Activated T-cell treated with anti-CD3 and anti-CD28 coated beads for 48 hours (primary cell): ENCODE measurements around the gene CTNNA3.

Experiments
- DNase-seq: peaks from one replicate; pipeline ENCODE4 v3.0.0-alpha.2; 2020; ENCODE audit warnings: low read depth

The CTNNA3 gene

DNA sequence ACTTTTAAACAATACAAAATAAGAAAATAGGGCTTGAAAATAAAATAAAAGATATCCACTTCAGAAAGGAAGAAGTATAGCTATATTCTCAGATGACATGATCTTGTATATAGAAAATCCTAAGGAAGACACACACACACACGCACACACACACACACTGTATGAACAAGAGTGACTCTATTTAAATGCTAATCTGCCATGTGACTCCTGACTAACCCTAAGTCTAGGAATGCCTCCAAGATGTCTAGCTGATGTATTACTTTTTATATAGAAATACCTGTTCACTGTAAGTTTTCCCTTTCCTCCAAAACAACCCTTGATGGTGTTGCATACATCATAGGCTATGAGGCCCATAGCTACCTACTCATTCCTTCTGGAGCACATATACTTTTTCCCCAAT lies 943.3 kb downstream of the CTNNA3 start:
- no peak for DNase-seq

DNA sequence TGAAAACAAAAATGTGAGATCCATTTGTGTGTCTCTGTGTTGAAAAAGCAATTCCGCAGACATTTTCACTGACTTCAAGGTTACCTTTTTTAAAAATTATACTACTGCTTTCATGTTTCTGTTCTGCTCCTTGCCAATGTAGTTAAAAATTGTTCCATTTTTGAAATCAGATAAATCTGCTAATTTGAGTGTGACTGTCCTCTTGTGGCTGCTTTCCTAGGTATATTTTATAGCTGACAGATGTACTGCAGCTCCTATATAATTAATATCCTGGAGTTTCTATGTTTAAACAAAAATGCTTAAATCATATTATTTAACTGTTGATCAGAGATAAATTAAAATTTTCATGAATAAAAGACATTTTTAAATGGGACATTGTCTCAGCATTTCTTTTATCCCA lies 947.8 kb downstream of the CTNNA3 start:
- no peak for DNase-seq

DNA sequence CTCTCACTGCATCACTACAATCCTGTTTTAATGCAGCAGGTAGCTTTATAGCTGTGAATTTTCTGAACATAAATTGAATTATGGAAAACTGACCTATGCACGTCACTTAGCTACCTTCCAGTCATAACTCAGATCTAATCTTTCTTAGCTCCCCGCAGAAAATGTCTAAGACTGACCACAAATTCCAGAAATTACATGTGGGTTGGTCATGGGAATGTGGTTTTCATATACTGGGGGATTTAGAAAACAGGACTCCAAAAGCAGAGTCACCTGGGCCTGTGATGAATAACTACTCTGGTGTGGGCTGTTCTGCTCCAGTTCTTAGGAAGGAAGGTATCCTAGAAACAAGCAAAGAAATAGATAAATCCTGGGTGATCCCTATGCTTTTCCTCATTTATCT lies 948.5 kb downstream of the CTNNA3 start:
- DNase-seq: no peak

DNA sequence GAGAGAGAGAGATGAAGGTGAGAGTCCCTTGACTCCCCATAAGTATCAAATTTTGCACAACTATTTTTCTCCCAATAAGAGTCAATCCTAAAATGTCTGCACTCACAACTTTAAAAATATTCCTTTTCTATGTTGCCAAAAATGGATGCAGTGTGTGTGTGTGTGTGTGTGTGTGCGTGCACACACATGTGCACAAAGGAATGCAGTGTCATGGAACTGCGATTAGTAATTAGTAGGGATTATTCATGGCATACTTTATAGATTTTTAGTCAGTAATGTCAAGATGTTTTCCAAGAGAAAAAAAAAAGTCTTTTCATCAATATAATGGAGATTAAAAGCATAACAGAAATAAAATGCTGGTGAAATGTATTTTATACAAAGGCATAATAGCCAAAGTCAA lies 949.3 kb downstream of the CTNNA3 start:
- DNase-seq: no peak

DNA sequence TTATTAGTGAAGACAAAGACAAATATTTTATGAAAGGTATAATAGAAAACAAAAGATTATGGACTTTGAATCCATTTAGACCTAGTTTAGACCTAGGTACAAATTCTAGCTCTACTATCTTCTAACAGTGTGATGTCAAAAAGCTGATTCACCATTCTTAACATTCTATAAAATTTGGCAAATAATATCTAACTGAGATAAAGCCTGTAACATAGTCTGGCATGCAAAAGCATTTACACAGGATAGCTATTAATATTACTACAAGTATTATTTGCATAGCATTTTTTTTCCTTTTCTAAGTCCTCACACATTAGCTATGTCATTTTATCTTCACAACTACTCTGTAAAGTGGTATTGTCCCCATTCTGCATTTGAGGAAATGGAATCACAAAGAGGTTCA lies 949.7 kb downstream of the CTNNA3 start:
- no peak for DNase-seq

DNA sequence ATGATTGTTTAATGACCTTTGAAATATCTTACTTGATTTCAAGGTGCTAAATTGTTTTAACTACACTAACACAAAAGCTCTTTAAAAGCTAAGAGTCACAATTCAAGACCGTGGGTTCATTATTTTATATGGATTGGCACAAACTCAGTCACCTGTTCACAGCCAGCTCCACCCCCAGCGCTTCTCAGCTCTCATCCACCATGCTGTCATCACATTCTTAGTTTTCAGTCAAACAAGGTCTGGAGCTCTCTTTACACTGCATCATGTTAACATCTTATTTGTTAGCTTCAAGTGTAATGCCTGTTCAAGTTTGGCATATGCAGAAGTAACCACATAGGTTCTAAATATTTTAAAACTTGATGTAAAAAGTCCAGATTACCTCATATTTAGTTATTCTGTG lies 951.1 kb downstream of the CTNNA3 start:
- DNase-seq: no peak

DNA sequence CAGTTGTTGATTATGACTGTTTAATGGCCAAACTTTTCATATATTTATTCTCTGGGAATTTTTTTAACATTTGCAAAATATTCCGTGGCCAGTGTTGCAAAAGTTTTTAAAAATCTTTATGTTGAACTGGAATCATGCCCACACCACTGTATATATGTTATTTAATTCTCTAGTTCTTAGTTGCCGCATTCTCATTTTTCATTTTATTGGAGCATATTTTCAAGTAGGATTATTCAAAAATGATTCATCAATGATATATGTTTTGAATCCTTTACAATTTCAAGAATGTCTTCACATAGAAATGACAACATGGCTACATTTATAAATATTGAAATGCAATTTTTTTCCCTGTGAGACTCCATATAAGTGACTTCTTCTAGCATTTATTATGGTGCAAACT lies 958.8 kb downstream of the CTNNA3 start:
- DNase-seq: no peak

DNA sequence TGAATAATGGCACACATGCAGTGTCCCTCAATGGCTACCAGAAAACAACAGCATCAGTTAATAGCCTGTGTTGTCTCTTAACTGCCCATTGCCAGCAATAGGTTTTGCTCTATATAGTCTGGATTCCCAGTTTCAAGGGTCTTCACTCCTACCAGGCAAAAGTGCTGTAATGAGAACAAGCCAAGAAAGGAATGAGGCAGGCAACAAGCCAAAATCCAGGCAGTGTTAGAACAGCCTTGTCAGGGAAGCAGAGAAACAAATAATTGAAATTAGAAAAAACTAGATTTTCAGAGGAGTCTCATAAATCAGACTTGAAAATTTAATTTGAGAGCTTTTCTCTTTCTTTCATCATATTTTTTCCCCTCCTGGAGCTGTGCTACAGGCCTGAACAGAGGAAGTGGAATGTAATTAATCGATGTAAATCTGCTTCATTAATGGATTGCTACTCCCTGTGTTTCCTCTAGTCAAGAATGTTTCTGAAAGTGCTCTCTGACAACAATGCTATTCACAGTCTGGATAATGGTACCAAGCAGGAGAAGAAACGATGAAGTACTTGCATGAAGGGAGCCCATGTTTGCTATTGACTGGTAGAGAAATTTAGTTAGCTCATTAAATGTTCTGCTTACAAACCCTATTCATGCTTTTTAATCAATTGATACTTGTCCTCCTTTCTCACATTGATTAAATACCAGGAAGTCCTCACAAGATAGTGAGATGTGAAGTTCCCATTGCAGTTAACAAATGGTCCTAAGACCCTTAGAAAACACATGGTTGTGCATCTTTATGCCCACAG lies 972.2 kb downstream of the CTNNA3 start:
- DNase-seq: no peak

DNA sequence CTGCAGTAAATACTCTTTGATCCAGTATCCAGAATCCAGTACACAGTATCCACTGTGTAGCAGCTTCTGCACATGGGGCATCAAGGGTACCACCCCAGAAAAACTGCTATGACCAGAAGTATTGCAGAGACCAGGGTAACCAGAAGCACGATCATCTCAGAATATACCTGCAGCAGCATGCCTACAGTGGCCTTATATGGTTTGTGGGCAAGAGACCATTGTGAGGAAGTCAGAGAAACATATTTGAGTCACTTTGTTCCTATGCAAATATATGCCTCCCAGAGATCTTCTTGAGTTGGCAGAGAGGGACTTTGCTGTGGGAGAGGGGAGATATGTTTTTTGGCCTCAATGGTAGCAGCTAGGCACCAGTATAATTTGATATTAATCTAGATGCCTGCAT lies 976.5 kb downstream of the CTNNA3 start:
- no peak for DNase-seq

DNA sequence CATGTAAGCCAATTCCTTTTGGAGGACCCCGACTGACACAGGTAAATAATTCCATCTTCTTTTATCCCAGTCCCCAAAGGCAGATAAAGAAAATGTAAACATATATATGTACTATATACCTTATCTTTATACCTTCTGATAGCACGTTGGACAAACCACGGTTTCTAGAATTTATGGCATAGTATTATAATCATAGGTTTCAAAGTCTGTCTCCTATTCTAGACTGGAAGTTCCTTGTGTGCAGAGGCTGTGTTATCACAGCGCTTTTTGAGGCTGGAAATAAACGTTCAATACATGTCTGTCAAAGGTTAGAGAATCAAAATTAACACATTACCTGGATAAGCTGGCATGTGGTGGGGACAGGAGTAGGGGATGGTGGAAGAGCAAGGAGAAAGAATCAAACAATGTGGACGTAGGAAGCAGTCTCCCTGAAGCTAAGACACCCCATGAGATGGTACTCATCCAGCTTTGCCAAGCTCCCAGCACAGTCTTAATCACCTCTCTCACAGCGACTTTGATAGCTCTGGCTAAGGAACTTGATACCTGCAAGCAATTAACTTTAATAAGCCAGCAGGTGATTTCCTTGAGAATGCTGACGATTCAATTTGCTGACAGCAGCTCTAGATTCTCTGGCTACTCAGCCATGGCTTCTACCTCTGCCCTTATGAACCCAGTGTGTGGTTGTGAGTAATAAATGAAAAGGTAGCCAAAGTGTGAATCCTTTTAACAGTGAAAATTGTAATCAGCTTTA lies 978.6 kb downstream of the CTNNA3 start:
- DNase-seq: no peak

DNA sequence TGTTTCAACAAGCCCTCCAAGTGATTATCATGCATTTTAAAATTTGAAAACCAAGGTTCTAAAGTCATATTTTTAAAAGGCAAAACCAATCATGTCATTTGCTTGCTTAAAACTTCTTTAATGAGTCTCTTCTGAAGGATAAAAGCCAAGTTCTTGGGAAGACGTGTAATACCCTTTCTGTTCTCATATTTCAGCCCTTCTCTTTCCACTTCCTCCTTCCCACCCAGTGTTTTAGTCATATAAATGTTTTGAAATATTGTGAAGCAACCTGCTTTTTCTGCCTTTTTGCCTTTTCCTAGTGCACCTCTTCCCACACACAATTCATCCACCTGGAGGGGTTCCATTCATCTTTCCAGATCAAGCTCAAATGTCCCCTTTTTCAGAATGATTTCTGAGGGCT lies 981.3 kb downstream of the CTNNA3 start:
- DNase-seq: no peak

DNA sequence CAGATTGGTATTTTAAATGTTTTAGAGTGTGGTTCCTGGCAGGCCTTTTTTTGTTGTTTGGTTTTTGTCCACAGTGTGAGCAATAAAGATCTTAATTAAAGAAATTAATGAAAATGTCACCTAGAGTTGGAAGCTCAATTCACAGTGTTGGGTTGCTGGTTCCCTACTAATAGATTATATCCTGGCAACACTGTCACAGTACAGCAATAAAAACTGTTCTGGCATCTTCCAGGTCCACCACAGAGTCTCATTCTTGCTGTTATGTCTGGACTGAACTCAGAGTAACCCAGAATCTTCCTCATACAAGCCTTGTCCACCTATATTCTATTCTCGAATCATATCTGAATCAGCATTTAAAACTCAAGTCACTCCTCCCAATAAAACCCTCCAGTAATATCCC lies 982.6 kb downstream of the CTNNA3 start:
- DNase-seq: no peak

DNA sequence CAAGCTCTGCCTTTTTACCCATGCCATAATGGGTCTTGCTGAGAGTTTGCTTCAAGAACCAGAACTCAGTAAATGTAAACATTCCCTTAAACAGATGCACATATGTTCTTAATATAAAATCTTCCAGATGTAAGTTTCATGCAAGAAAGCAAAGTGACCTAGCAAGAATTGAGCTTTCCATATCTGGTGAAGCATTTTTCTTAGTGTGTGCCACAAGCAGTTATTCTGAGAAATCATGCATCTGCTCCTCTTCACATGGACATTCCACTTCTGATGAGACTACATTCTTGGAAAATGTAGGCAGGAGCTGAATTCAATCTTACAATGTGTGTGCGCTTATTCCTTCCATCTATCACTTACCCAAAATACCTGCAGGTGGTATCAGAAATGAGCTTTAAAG lies 997.9 kb downstream of the CTNNA3 start:
- DNase-seq: no peak

DNA sequence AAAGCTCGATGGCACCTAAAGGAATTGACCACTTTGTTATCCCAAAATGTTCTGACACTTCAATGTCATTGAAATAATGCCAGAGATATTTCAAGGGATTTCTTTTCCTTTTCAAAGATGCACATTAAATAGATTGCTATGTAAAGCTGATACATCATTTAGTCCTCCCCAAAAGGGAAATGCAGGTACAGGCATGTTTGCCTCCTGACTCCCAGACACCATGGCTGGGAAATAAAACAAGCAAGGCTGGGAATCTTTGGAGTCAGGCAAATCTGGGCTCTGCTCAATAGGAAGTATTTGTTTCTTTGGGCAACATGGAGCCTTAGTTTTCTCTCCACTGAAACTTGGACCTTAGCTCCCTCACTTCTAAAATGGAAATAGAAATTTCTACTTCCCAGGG lies 1000.9 kb downstream of the CTNNA3 start:
- DNase-seq: no peak

DNA sequence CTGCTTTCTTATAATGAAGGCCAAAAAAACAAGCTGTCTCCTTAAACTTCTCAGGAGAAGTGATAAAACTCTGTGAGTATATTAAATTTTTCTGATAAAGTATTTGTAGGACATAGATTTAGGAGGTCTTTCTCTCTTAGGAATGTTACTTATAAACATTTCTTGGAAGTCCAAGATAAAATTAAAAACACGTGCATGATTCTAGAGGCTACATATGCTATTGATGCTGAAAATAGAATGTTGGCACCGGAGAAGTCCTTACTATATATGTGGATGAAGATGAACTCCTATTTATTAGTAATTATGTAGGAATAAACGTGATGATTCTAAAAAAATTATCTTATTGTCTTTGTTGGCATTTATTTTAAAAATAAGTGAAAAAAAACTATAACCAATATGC lies 1011.4 kb downstream of the CTNNA3 start:
- DNase-seq: no peak

DNA sequence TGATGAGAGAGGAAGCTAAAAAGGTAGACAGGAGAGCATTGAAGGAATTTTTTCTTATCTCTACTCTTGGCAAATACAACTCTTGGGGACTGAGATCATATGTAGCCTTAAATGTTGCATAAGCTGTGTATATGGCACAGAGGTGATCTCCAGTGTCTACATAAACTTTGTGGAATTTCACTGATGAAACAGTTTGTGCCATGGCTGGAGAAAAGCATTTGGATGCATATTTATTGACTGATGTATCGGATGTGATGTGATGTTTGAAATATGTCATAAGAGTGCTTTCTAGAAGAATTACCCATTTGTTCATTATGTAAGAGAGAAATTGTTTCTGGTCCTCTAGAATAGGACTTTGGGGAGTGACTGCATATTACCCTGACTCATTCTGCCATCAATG lies 1015.1 kb downstream of the CTNNA3 start:
- no peak for DNase-seq

DNA sequence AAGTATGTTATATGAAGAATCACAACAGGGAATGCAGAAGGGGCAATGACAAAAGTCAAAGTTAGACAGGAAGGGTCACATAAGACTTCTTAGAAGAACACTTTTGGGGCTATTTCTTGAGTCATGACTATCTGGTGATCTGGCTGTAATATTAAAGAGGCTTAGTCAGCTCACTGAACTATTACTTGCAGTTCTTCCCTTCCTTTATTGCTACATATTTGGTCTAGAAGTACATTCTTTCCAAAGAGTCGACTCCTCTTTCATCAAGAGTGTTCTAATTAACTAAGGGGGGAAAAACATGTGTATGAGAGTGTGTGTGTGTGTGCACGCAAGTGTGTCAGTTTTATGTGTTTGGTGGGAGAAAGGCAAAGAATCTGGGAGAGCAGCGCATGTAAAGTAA lies 1017.5 kb downstream of the CTNNA3 start:
- DNase-seq: no peak

DNA sequence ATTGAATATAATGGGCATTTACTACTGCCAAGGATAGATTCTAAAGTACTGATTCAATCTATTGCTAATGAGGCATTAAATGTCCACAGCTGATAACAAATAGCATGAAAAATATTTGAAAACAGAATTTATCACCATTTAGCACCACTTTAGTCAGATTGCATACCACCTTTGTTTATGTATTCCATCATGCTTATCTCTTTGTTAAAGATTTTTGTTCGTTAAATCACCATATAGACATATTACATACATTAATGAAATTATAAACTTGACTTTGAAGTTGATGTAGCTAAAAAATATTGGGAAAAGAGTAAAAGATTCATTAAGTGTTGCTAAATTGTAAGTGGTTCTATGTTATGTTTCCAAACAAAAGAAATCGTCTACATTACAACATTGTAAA lies 1022.9 kb downstream of the CTNNA3 start:
- DNase-seq: no peak

DNA sequence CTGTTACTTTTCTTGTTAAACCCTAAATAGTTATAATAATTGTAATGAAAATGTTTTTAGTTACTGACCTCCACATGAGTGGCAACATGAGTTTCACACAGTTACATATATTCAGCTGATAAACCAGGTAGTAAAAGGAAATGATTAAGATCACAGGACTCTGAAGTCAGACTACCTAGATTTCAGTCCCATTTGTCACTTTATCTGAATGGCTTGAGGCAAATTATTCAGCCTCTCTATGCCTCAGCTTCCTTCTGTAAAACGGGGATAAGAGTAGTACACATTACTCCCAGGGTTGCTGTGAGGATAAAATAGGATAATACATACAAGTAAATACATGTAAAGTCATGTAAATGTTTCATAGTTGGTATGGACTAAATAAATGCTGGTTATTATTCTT lies 1024.4 kb downstream of the CTNNA3 start:
- DNase-seq: no peak

DNA sequence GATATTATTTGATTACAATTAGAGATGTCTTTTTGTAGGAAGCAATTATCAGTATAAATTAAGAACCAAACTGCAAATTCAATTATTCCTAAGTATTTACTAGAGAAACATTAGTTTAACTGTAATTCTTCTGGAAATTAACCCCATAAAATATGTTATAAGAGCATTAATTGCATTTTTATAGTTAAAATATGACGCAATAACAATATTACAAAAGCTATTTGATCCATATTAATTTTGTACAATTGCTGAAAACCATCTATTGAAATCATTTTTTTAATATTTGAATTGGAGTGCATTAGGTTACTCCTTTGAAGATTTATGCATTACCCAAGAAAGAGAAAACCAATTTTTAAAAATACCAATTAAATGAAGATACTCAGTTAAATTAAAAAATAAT lies 1024.9 kb downstream of the CTNNA3 start:
- no peak for DNase-seq

DNA sequence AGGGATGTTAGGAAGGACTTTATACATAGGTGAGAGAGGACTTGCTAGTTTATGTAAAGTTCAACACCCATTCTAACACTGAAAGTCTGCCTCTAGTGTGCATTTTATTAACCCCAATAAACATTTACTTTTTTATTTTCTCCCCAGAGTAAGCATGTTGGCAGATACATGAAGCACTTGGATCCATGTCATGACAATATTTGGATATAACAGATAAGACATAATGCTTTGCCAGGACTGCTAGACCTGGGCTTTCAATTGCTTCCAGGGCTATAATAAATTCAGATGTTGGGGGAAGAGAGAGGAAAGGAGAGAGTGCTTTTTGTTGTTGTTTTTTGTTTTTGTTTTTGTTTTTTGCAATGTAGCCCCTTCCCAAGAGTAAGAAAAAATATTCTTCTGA lies 1039.5 kb downstream of the CTNNA3 start:
- DNase-seq: no peak

DNA sequence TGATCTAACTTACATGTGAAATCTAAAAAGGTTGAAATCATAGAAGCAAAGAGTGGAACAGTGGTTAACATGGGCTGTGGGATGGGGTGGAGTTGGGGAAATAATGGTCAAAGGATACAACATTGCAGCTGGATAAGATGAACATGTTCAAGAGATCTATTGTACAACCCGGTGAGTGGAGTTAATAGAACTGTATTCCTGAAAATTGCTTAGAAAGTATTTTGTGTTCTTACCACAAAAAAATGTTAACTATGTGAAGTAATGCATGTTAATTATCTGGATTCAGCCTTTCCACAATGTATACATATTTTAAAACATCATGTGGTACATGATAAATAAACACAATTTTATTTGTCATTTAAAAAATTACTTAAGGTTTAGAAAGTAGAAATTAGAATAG lies 1041.1 kb downstream of the CTNNA3 start:
- no peak for DNase-seq

DNA sequence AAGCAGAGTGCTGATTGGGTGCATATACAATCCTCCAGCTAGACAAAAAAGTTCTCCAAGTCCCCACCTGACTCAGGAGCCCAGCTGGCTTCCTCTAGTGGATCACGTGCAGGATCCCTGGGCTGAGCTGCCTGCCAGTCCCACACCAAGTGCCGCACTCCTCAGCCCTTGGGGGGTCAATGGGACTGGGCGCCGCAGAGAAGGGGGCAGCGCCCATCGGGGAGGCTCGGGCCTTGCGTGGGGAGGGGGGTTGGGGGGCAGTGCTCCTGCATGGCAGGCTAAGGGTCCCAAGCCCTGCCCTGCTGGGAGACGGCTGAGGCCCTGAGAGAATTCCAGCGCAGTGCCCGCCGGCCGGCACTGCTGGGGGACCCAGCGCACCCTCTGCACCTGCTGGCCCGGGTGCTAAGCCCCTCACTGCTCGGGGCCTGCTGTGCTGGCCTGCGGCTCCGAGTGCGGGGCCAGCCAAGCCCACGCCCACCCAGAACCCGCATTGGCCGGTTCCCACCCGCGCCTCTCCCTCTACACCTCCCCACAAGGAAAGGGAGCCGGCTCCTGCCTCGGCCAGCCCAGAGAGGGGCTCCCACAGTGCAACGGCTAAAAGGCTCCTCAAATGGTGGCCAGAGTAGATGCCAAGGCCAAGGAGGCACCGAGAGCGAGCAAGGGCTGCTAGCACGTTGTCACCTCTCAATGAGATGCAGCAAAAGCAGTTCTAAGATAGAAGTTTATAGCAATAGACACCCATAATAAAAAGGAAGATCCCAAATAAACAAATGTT lies 1044.5 kb downstream of the CTNNA3 start:
- no peak for DNase-seq
